Peyer's patch (tissue), 4 donors: Measurements from ENCODE around the gene CHCHD1.

Experiments
- POLR2A ChIP-seq, 2 donors: fragments of 450-650 bp; IDR thresholded peaks; one replicate each; pipeline ENCODE4 v1.5.1; 2017; ENCODE audit warnings: antibody characterized with exemption in 2 of 2, mild to moderate bottlenecking in 2 of 2, moderate library complexity in 2 of 2
- TF ChIP-seq, protein P1 (sequence below), 6 experiments: fragments of 450-650 bp in 4 of 6; fragments of 200-600 bp in 2 of 6; sonication (generic) in 1 of 6; IDR thresholded peaks; one replicate each; pipeline ENCODE4 v1.5.1; 2017 to 2019; ENCODE audit warnings: antibody characterized with exemption in 6 of 6, mild to moderate bottlenecking in 3 of 6, moderate library complexity in 1 of 6

DNA sequence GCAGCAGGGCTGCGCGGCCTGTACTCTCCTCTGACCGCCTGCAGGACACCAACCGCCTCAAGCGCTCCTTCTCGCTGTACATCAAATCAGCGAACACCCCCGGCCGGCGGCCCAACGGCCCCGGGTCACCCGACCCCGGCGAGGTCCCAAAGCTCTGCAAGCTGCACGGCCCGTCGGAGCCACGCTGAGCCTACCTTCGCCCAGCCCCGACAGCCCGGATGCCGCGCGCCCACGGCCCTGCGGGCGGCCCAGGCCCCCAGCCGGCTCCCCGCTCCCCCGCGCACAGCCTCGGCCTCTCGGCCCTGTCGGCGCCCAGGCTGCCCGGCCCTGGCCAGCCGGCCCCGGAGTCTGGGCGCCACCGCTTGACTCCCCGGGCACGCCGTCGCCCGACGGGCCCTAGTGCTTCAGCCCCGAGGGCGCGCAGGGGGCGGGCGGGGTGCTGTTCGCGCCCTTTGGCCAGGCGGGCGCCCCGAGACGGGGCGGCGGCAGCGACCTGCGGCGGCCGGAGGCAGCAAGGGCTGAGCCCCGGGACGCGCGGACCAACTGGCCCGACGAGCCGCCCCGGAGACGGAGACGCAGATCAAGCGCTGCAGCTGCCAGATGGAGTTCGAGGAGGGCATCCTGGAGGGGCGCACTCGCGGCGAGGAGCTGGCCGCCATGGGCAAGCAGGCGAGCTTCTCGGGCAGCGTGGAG lies 48.8 kb upstream of the CHCHD1 start:
- TF ChIP-seq, protein P1, sequence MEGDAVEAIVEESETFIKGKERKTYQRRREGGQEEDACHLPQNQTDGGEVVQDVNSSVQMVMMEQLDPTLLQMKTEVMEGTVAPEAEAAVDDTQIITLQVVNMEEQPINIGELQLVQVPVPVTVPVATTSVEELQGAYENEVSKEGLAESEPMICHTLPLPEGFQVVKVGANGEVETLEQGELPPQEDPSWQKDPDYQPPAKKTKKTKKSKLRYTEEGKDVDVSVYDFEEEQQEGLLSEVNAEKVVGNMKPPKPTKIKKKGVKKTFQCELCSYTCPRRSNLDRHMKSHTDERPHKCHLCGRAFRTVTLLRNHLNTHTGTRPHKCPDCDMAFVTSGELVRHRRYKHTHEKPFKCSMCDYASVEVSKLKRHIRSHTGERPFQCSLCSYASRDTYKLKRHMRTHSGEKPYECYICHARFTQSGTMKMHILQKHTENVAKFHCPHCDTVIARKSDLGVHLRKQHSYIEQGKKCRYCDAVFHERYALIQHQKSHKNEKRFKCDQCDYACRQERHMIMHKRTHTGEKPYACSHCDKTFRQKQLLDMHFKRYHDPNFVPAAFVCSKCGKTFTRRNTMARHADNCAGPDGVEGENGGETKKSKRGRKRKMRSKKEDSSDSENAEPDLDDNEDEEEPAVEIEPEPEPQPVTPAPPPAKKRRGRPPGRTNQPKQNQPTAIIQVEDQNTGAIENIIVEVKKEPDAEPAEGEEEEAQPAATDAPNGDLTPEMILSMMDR (IDR thresholded peaks at IDR 0.05): no peak
- TF ChIP-seq POLR2A (IDR thresholded peaks at IDR 0.05): no peak
